GM12878 (cell line): ENCODE results near the gene CDH9. TPM values are rescaled to one million over a fixed set of nuclear protein-coding genes. Genes with fewer than 3 reads are reported as not detected.
A peak's percentile ranks its signal among the peaks of the same experiment; 100 is the strongest.

Experiments used
- ATAC-seq: fragments of 200-7000 bp; cut with Tn5 transposase; 3 replicates; pipeline ENCODE4 v1.9.1; 2020; ENCODE audit warnings: mild to moderate bottlenecking, moderate library complexity
- BruUV-seq: library from RNA; stranded (reverse); fragments of 400-500 nt; replicated peaks from 2 replicates; lab custom pipeline; 2021; lab: Mats Ljungman, UMichigan
- CTCF ChIA-PET: fragments of 300-600 bp; sonication (Branson Sonifier 250); formaldehyde crosslinking; extraction: SDS; loops from one replicate; lab custom pipeline; 2021; ENCODE audit warnings: inconsistent platforms; lab: Yijun Ruan, JAX
- POLR2A ChIA-PET: fragments of 350-600 bp; formaldehyde crosslinking; extraction: SDS; loops from one replicate; lab custom pipeline; 2021; ENCODE audit warnings: inconsistent platforms; lab: Charles Lee
- RAD21 ChIA-PET: fragments of 300-600 bp; sonication (Branson Sonifier 250); formaldehyde crosslinking; loops from one replicate; lab custom pipeline; 2023; ENCODE audit warnings: antibody characterized with exemption; ENCODE audit not compliant: unreplicated experiment; lab: Charles Lee
- SMC1A ChIA-PET: fragments of 300-600 bp; sonication (Branson Sonifier 250); formaldehyde crosslinking; loops from one replicate; lab custom pipeline; 2023; ENCODE audit not compliant: unreplicated experiment, uncharacterized antibody; lab: Charles Lee
- DNase-seq: peaks from one replicate; pipeline ENCODE4 v3.0.0-alpha.2; 2011; ENCODE audit warnings: low read depth, low spot score
- FAIRE-seq: peaks from 3 replicates; lab custom pipeline; 2011; peaks lifted over from hg19 to GRCh38; lab: Jason Lieb, UNC
- H2AFZ ChIP-seq: 2 replicates; pipeline ENCODE4 v1.6.0; 2011; ENCODE audit warnings: low read depth, low read length, control low read depth; ENCODE audit not compliant: control insufficient read depth
- H3K27ac ChIP-seq: 2 replicates; pipeline ENCODE4 v1.5.1; 2011; ENCODE audit warnings: control low read depth; ENCODE audit not compliant: control insufficient read depth, insufficient read depth
- H3K27me3 ChIP-seq, 2 experiments: replicated peaks in 1 of 2; 2 replicates each; pipeline versions ENCODE4 v1.6.0 to v1.6.1; 2011; ENCODE audit warnings: low read length in 1 of 2; ENCODE audit not compliant: control insufficient read depth in 2 of 2, insufficient read depth in 2 of 2
- H3K36me3 ChIP-seq, 2 experiments: 2 replicates each; pipeline ENCODE4 v1.5.1; 2011; ENCODE audit warnings: low read length in 1 of 2; ENCODE audit not compliant: control insufficient read depth in 2 of 2, insufficient read depth in 2 of 2
- H3K4me1 ChIP-seq: 2 replicates; pipeline ENCODE4 v1.6.1; 2011; ENCODE audit warnings: mild to moderate bottlenecking, low read length, moderate library complexity, mixed read lengths; ENCODE audit not compliant: control insufficient read depth, insufficient read depth
- H3K4me2 ChIP-seq: 2 replicates; pipeline ENCODE4 v1.6.0; 2011; ENCODE audit warnings: control low read depth; ENCODE audit not compliant: control insufficient read depth, insufficient read depth
- H3K4me3 ChIP-seq: fragments of 200-600 bp; sonication (generic); 2 replicates; pipeline ENCODE4 v1.5.1; 2016
- H3K79me2 ChIP-seq: 2 replicates; pipeline ENCODE4 v1.6.0; 2011; ENCODE audit warnings: low read length; ENCODE audit not compliant: control insufficient read depth, insufficient read depth
- H3K9ac ChIP-seq: 2 replicates; pipeline ENCODE4 v1.8.0; 2011; ENCODE audit warnings: low read length, control low read depth, mixed read lengths; ENCODE audit not compliant: control insufficient read depth, insufficient read depth
- H3K9me3 ChIP-seq: replicated peaks from 3 replicates; pipeline ENCODE4 v1.5.1; 2011; ENCODE audit warnings: mild to moderate bottlenecking, low read length; ENCODE audit not compliant: control insufficient read depth, insufficient read depth
- H4K20me1 ChIP-seq: 2 replicates; pipeline ENCODE4 v1.6.0; 2011; ENCODE audit not compliant: control insufficient read depth, insufficient read depth
- CHD1 ChIP-seq: IDR thresholded peaks from 2 replicates; pipeline ENCODE4 v1.6.1; 2012; ENCODE audit warnings: low read depth, low read length, improper control_type of control experiment
- CREM ChIP-seq: IDR thresholded peaks from 2 replicates; pipeline ENCODE4 v1.6.1; 2014; ENCODE audit warnings: antibody characterized with exemption, low read depth
- ETV6 ChIP-seq, 2 experiments: fragments of 450-650 bp in 1 of 2; IDR thresholded peaks in 1 of 2; conservative IDR thresholded peaks in 1 of 2; 2 replicates each; pipeline ENCODE4 v1.6.1; 2014; ENCODE audit warnings: antibody characterized with exemption in 1 of 2, borderline replicate concordance in 1 of 2, low read depth in 1 of 2, mild to moderate bottlenecking in 1 of 2, moderate library complexity in 1 of 2
- PAX5 ChIP-seq: IDR thresholded peaks from 2 replicates; pipeline ENCODE4 v1.6.1; 2011; ENCODE audit warnings: low read depth, low read length, borderline replicate concordance
- WGBS: methylation state at CpG from one replicate; pipeline ENCODE4 v1.1.6; 2016; ENCODE audit warnings: low lambda C conversion rate; ENCODE audit not compliant: insufficient replicate concordance, insufficient coverage; ENCODE audit errors: missing lambda C conversion rate; 5-methylcytosine and 5-hydroxymethylcytosine counted together
- in situ Hi-C: fragments of 300-500 bp; cut with MboI; formaldehyde crosslinking; loops from 9 replicates; pipeline ENCODE4 v1.14.3; 2018; ENCODE audit warnings: mixed read lengths
- intact Hi-C: fragments of 100-400 bp; cut with micrococcal nuclease; formaldehyde crosslinking; loops from one replicate; pipeline ENCODE4 v1.14.2; 2022; ENCODE audit not compliant: unreplicated experiment
- polyA plus RNA-seq, 11 experiments: library from polyadenylated mRNA; depleted of rRNA in 4 of 11; unstranded in 6 of 11; stranded (reverse) in 5 of 11; fragments of >200 nt; fragmentation: Nextera tagmentation in 4 of 11; fragmentation: Illumina TruSeq in 1 of 11; extraction: Ambion mirVana in 4 of 11; extraction: Trizol in 1 of 11; gene quantifications; 1 replicate in 1 of 11; 2 replicates in 10 of 11; pipeline versions ENCODE4 v1.2.1 to v1.2.3, GENCODE V29; 2011 to 2016; ENCODE audit warnings: inconsistent platforms in 2 of 11, missing spikeins in 2 of 11, low read depth in 1 of 11
- total RNA-seq, 4 experiments: library from RNA; depleted of rRNA in 3 of 4; stranded (reverse); fragments of >200 nt in 3 of 4; fragmentation: Illumina TruSeq in 1 of 4; extraction: Trizol in 1 of 4; gene quantifications; 2 replicates each; pipeline versions ENCODE4 v1.2.1 to v1.2.3, GENCODE V29; 2013 to 2021
- TF ChIP-seq, protein P1 (sequence below): IDR thresholded peaks from 2 replicates; pipeline ENCODE4 v1.6.1; 2012; ENCODE audit warnings: low read depth, low read length, improper control_type of control experiment
- TF ChIP-seq, protein P2 (sequence below): fragments of 450-650 bp; IDR thresholded peaks from 2 replicates; pipeline ENCODE4 v1.6.1; 2018; ENCODE audit warnings: borderline replicate concordance, mild to moderate bottlenecking; ENCODE audit not compliant: partially characterized antibody

The CDH9 gene
- total and polyA plus RNA-seq, 10 of the 15 experiments (the other 5 are each of a cell fraction or from before 2014, with no cell fraction given), result not detected

DNA sequence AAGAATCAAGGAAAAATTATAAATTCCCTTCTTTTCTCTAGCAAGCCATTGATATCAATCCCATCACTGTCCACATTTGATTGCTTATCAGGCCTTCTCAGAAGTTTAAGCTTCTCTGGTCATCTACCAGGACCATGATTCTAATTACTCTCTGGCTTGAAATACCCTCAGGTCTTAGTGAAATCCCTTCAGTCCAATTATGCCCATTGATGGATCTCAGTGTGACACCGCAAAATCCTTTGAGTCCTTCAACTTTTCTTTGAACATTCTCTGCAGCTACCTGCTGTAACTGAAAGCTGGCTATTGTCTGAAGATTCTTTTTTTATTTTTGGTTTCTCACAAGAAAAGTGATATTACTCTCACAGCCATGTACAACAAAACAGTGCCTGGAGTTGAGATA, 3.0 kb upstream of the CDH9 start:
- Histone ChIP-seq H3K9ac (no peak overlapping the region), H4K20me1 (no peaks in the 10 kb centered on the region), H3K4me2 (no peak overlapping the region), H3K4me3 (no peak overlapping the region), H3K79me2 (no peaks in the 10 kb centered on the region), H3K4me1 (no peaks in the 10 kb centered on the region), H3K27ac (no peak overlapping the region), H2AFZ (no peak overlapping the region), H3K27me3 (no peaks in the 10 kb centered on the region), H3K36me3 (no peaks in the 10 kb centered on the region), H3K9me3 (no peaks in the 10 kb centered on the region)
- FAIRE-seq (peak; percentile 47), DNase-seq (no peak), ATAC-seq (no peak)
- ChIA-PET RAD21 (no interaction called here), CTCF (no interaction called here), POLR2A (no interaction called here), SMC1A (interaction anchor here (0.5 kb wide), 1 partner anchor 20 kb away, joined by 3 read pairs; no protein-coding TSS in a partner anchor)
- no peak for TF ChIP-seq CHD1
- TF ChIP-seq, protein P1, sequence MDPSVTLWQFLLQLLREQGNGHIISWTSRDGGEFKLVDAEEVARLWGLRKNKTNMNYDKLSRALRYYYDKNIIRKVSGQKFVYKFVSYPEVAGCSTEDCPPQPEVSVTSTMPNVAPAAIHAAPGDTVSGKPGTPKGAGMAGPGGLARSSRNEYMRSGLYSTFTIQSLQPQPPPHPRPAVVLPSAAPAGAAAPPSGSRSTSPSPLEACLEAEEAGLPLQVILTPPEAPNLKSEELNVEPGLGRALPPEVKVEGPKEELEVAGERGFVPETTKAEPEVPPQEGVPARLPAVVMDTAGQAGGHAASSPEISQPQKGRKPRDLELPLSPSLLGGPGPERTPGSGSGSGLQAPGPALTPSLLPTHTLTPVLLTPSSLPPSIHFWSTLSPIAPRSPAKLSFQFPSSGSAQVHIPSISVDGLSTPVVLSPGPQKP, result no peak
- no TSS peak for BruUV-seq
- intact Hi-C loops (no loop called here), in situ Hi-C loops (no loop called here)
- 50% methylated on average over 1 of the region's 1 CpG for WGBS

DNA sequence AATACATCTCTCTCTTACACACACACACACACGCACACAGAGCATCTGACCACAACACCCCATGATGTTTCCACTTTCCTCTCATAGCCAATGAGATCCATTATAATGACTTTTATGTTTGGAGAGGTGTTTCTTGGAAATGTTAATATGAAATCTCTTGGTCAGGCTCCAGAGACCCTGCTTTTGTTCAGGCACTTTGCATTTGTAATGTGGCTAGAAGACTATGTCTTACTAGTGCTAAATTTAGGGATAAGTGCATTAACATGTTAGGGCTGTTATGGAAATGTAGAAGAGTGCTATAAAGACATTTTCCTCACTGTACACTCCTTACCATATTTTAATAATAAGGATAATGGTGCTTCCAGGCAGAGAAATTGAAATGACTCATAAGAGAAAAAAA, 3.8 kb downstream of the CDH9 start:
- ChIA-PET CTCF (no interaction called here), RAD21 (no interaction called here), SMC1A (no interaction called here), POLR2A (no interaction called here)
- Histone ChIP-seq H3K4me1 (no peaks in the 10 kb centered on the region), H3K9me3 (no peaks in the 10 kb centered on the region), H2AFZ (no peak overlapping the region), H3K9ac (no peak overlapping the region), H3K27me3 (no peaks in the 10 kb centered on the region), H4K20me1 (no peaks in the 10 kb centered on the region), H3K4me2 (no peak overlapping the region), H3K27ac (no peak overlapping the region), H3K79me2 (no peaks in the 10 kb centered on the region), H3K36me3 (no peaks in the 10 kb centered on the region), H3K4me3 (no peak overlapping the region)
- intact Hi-C loops, result no loop called here
- BruUV-seq, result no TSS peak
- WGBS, result 8% methylated on average over 1 of the region's 1 CpG
- TF ChIP-seq PAX5 (no peak), CHD1 (no peak), CREM (no peak), ETV6 (conservative IDR thresholded peaks at IDR 0.05 in 1 of 2, IDR thresholded peaks at IDR 0.05 in 1 of 2; ENCODE audit: borderline replicate concordance in 1 of 2, low read depth in 1 of 2) (no peak)
- TF ChIP-seq, protein P1, result no peak
- TF ChIP-seq, protein P2, sequence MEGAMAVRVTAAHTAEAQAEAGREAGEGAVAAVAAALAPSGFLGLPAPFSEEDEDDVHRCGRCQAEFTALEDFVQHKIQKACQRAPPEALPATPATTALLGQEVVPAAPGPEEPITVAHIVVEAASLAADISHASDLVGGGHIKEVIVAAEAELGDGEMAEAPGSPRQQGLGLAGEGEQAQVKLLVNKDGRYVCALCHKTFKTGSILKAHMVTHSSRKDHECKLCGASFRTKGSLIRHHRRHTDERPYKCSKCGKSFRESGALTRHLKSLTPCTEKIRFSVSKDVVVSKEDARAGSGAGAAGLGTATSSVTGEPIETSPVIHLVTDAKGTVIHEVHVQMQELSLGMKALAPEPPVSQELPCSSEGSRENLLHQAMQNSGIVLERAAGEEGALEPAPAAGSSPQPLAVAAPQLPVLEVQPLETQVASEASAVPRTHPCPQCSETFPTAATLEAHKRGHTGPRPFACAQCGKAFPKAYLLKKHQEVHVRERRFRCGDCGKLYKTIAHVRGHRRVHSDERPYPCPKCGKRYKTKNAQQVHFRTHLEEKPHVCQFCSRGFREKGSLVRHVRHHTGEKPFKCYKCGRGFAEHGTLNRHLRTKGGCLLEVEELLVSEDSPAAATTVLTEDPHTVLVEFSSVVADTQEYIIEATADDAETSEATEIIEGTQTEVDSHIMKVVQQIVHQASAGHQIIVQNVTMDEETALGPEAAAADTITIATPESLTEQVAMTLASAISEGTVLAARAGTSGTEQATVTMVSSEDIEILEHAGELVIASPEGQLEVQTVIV, result no peak
- no peak for ATAC-seq
- no peak for FAIRE-seq
- in situ Hi-C loops, result no loop called here
- no peak for DNase-seq
